LNCaP clone FGC (cell line): ENCODE data around the gene ATXN10.

Experiments
- DNase-seq: peaks from one replicate; pipeline ENCODE4 v3.0.0-alpha.2; 2011; ENCODE audit warnings: low read depth
- H3K4me3 ChIP-seq: 2 replicates; pipeline ENCODE4 v1.5.1; 2011; ENCODE audit warnings: mild to moderate bottlenecking, low read depth, low read length, control low read depth
- TF ChIP-seq, protein P1 (sequence below): IDR thresholded peaks from 2 replicates; pipeline ENCODE4 v1.5.1; 2012; ENCODE audit warnings: mild to moderate bottlenecking; ENCODE audit not compliant: control insufficient read depth, insufficient read depth; ENCODE audit errors: extremely low read depth

ATXN10 gene

GRCh38 chr22:45670981-45671782, 452 bp upstream of the ATXN10 start:
- H3K4me3 ChIP-seq: peak overlapping the region; percentile 96
- TF ChIP-seq, protein P1, sequence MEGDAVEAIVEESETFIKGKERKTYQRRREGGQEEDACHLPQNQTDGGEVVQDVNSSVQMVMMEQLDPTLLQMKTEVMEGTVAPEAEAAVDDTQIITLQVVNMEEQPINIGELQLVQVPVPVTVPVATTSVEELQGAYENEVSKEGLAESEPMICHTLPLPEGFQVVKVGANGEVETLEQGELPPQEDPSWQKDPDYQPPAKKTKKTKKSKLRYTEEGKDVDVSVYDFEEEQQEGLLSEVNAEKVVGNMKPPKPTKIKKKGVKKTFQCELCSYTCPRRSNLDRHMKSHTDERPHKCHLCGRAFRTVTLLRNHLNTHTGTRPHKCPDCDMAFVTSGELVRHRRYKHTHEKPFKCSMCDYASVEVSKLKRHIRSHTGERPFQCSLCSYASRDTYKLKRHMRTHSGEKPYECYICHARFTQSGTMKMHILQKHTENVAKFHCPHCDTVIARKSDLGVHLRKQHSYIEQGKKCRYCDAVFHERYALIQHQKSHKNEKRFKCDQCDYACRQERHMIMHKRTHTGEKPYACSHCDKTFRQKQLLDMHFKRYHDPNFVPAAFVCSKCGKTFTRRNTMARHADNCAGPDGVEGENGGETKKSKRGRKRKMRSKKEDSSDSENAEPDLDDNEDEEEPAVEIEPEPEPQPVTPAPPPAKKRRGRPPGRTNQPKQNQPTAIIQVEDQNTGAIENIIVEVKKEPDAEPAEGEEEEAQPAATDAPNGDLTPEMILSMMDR: no peak
- DNase-seq: no peak

DNA sequence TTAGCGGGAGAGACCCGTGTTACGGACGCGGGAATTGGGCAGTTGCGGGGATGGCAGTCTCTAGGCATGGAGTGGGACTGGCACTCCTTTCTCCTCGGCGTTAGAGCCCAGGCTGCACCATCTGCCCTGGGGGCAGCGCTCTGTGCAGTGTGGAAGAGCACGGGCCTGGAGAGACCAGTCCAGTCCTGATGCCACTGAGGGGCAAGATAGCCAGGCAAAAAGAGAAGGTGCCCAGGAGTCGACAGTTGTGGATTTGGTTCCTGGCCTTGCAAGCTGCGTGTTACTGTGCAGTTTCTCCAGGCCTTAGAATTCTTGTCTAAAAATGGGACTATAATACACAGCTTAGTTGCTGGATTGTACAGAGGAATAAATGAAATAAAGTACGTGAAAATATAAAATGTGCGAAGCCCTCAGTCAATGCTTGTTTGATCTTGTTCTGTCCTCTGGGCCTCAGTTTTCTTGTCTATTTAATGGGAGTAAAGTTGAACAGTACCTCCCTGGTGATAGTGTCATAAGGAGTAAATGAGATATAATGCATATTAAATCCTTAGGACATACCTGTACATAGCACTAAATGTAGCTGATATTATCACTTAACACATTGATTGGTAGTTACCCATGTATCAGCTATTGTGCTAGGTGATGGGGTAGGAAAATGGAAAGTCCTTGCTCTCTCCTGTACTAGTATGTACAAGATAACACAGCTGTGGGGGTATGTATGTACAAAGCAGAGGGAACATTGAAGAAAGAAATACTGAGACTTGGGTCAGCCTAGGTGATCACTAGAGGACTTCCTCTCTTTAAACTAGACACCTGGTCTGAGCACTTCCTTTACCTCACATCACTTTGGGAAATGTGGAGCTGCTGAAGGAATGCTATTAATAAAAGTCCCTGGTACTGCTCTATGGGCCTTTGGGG, 1.2 kb downstream of the ATXN10 start:
- DNase-seq: no peak
- TF ChIP-seq, protein P1: no peak
- H3K4me3 ChIP-seq: peak overlapping the region; percentile 96

- peak overlapping the region; percentile 96 for H3K4me3 ChIP-seq
- no peak for DNase-seq
Measured at GRCh38 chr22:45673482-45674175, 2.0 kb downstream of the ATXN10 start.

DNA sequence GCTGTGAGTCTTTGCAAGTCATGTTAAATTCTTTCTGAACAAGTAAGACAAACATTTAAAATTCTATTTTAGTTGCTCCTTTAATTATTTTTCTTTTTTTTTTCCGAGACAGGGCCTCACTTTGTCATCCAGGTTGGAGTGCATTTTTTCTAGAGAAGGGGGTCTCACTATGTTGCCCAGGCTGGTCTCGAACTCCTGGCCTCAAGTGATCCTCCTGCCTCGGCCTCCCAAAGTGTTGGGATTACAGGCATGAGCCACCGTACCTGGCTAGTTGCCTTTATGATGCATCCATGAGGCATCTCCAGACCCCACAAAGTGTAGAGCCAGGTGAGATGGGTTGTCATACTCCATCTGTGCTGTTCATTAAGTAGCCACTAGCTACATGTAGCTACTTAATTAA, 4.4 kb downstream of the ATXN10 start:
- TF ChIP-seq, protein P1: no peak
- no peak for DNase-seq
- H3K4me3 ChIP-seq: no peak overlapping the region

More at GRCh38 chr22:45673482-45674175, 2.0 kb downstream of the ATXN10 start:
- TF ChIP-seq, protein P1: no peak

- DNase-seq: no peak
- TF ChIP-seq, protein P1: no peak
- H3K4me3 ChIP-seq: no peak overlapping the region
Measured at GRCh38 chr22:45677063-45677462, 5.4 kb downstream of the ATXN10 start.
